ENCODE results near the gene ADPRS.

Gene ADPRS

DNA sequence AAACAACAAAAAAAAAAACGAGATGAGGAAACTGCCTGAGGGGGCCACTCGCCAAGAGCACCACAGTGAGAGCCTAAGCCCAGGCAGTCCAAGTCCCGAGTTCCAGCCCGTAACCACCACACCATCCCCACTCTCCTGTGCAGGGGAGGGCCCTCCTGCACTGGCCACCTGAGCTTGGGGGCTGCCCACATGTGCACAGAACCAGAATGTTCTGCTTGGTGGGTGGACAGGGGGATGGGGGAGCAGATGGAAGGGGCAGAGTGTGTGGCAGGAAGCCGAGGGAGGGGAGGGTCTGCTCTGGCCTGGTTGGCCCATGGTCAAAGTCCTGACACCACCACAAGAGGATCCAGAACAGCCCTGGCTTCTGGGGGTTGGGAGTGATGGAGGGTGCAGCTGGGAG is 17.6 kb downstream of the ADPRS start:
- in situ Hi-C loops (cut with MboI; ENCODE audit: low sequenced_read_pairs) = loop anchor here (25.0 kb wide), 1 partner anchor 306 kb away; no protein-coding TSS in a partner anchor

DNA sequence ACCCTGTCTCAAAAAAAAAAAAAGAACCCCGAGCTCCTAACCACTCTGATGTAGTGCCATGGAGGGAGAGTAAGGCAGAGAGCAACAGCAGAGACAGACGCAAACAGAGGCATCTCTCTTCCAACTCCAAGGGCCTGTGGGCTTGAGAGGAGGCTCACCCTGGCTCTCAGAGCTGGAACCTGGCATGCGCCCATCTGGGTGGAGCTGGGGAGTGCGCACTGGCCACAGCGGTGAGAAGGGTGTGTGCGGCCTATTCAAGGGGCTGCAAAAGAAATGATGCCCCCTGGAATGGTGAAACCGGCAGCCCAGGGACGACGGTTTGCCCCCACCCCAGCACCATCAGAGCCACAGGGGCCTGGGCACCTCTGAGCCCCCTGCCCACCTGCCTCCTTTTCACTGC is 18.7 kb downstream of the ADPRS start:
- in situ Hi-C loops (cut with MboI; ENCODE audit: low sequenced_read_pairs) = loop anchor here (25.0 kb wide), 1 partner anchor 305 kb away; no protein-coding TSS in a partner anchor

- in situ Hi-C loops (cut with MboI; ENCODE audit: low sequenced_read_pairs) = loop anchor here (25.0 kb wide), 1 partner anchor 304 kb away; no protein-coding TSS in a partner anchor
These were observed 19.6 kb downstream of the ADPRS start for GRCh38 chr1:36108314-36108713.

DNA sequence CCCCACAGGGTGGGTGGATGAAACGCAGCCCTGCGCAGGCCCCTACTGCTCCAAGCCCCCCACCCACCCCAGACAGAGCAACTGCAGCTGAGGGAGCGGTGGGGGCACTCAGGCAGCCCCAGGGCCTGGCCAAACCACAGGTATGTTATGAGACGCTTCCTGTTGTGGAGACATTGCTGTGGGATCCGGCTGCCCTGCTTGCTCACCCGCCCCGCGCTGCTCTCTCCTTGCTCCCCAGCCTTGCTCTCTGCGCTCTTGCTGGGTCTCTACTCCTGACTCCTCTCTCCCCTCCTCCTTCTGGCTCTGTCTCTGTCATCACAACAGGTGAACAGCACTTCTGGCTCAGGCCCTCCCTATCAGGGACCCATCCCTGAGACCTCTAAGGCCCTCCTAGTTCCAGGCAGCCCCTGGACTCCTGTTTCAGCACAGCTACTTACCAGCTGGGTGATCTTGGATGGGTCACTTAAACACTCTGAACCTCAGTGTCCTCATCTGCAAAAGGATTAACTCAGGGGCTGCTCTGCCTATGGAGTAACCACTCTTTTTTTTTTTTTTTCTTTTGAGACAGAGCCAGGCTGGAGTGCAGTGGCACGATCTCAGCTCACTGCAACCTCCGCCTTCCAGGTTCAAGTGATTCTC is 20.5 kb downstream of the ADPRS start:
- in situ Hi-C loops (cut with MboI; ENCODE audit: low sequenced_read_pairs) = loop anchor here (25.0 kb wide), 1 partner anchor 303 kb away; no protein-coding TSS in a partner anchor

DNA sequence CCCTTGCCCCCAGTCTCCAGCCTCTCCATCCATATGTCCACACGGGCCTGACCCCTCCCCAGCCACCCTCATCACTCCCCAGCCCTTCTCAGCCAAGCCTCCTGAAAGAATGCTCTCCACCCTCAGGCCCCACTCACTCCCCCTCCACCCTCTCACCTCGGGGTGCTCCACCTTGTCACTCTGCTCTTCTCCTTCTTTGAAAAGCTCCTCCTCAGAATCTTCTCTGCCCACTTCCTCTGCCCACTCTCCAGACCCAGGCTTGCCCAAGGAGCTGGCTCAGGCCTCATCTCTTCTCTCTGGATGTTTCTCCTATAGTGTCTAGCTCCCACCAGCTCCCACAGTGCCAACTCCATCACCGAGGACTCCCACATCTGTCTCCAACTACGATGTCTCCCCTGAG is 22.5 kb downstream of the ADPRS start:
- in situ Hi-C loops (cut with MboI; ENCODE audit: low sequenced_read_pairs) = loop anchor here (25.0 kb wide), 1 partner anchor 301 kb away; no protein-coding TSS in a partner anchor

- in situ Hi-C loops (cut with MboI; ENCODE audit: low sequenced_read_pairs) = loop anchor here (25.0 kb wide), 1 partner anchor 299 kb away; no protein-coding TSS in a partner anchor
These were observed 24.1 kb downstream of the ADPRS start for GRCh38 chr1:36112823-36113222.

DNA sequence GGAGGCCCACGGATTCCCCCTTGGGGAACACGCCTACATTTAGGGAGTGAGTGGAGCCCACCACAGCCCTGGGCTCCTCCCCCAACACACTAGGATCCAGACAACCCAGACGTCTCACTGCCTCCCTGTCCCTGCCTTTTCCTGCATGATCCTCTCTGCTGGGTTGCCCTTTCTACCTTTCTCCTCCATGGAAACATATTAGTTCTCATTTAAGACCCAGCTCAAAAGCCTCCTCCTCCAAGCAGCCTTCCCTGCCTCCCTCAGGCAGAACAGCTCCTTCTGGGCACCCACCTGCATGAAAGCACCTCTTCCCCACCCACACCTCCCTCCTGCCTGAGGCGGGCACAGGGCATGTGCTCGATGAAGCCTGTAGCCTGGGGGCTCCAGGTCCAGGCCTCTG is 25.7 kb downstream of the ADPRS start:
- in situ Hi-C loops (cut with MboI; ENCODE audit: low sequenced_read_pairs) = loop anchor here (25.0 kb wide), 1 partner anchor 298 kb away; no protein-coding TSS in a partner anchor

- in situ Hi-C loops (cut with MboI; ENCODE audit: low sequenced_read_pairs) = loop anchor here (25.0 kb wide), 1 partner anchor 297 kb away; no protein-coding TSS in a partner anchor
These were observed 26.5 kb downstream of the ADPRS start for GRCh38 chr1:36115200-36115669.

GRCh38 chr1:36115931-36116330 is 27.2 kb downstream of the ADPRS start:
- in situ Hi-C loops (cut with MboI; ENCODE audit: low sequenced_read_pairs) = loop anchor here (25.0 kb wide), 1 partner anchor 296 kb away; no protein-coding TSS in a partner anchor

GRCh38 chr1:36116901-36117300 is 28.2 kb downstream of the ADPRS start:
- in situ Hi-C loops (cut with MboI; ENCODE audit: low sequenced_read_pairs) = loop anchor here (25.0 kb wide), 1 partner anchor 295 kb away; no protein-coding TSS in a partner anchor

- in situ Hi-C loops (cut with MboI; ENCODE audit: low sequenced_read_pairs) = loop anchor here (25.0 kb wide), 1 partner anchor 294 kb away; no protein-coding TSS in a partner anchor
These were observed 29.9 kb downstream of the ADPRS start for GRCh38 chr1:36118447-36119204.

GRCh38 chr1:36119456-36119855 is 30.8 kb downstream of the ADPRS start:
- in situ Hi-C loops (cut with MboI; ENCODE audit: low sequenced_read_pairs) = loop anchor here (25.0 kb wide), 1 partner anchor 293 kb away; no protein-coding TSS in a partner anchor

DNA sequence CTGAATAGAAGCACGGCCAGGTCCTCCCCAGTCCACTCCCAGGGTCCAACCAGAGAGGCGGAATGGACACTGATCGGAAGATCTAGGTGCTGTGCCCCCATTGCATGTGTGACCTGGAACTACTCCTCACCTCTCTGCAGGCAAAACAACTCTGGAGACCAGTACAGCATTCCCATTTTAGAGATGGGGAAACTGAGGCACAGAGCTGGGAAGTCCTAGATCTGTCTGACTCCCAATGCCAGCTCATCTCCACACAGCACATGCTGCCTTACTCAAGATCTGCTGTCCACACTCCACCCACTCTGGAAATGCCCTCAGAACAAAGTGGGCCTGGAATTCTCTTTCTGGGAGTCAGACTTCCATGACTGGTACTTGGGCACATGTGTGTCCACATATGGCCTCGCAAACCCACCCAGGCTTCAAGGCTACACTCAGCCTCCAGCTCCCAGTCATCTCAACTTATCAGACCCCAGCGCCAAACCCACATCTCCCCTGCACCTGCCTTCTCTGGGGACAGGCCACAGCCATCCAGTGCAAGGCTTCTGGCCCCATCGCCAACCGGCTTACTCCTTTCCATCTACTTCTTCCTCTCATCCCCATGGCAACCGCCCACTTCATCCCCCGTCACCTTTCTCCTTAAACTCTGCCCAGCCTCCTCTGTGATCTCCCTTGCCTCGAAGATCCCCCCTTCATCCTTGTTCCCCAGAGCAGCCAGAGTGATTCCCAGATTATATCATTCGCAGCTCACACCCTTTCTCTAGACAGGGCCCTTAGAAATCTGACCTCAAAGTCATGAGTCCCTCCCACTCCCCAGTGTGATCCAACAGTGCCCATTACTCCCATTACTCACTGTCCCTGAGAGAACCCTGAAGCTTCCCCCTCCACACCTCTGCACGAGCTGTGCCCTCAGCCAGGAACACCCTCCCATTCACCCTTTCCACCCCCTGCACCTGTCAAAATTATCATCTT is 33.7 kb downstream of the ADPRS start:
- in situ Hi-C loops (cut with MboI; ENCODE audit: low sequenced_read_pairs) = loop anchor here (25.0 kb wide), 1 partner anchor 290 kb away; no protein-coding TSS in a partner anchor

DNA sequence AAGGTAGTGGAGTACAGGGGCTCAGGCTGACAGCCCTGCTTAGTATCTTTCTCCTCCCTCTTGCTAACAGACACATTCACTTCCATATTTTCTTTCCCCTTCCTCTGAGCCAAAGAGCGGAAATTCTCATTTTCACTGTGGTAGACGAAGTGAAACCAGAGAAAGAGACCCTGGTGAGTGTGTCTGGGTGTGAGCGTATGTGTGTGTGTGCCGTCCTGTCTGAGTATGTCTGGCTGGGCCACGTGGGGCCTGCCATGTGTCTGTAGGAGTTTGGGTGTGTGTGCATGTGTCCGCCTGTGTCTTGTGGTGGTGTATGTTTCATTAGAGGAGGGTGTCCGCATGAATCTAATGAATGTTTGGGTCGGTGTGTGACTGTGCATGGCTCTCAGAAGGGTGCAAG is 34.7 kb downstream of the ADPRS start:
- in situ Hi-C loops (cut with MboI; ENCODE audit: low sequenced_read_pairs) = loop anchor here (25.0 kb wide), 1 partner anchor 289 kb away; no protein-coding TSS in a partner anchor

DNA sequence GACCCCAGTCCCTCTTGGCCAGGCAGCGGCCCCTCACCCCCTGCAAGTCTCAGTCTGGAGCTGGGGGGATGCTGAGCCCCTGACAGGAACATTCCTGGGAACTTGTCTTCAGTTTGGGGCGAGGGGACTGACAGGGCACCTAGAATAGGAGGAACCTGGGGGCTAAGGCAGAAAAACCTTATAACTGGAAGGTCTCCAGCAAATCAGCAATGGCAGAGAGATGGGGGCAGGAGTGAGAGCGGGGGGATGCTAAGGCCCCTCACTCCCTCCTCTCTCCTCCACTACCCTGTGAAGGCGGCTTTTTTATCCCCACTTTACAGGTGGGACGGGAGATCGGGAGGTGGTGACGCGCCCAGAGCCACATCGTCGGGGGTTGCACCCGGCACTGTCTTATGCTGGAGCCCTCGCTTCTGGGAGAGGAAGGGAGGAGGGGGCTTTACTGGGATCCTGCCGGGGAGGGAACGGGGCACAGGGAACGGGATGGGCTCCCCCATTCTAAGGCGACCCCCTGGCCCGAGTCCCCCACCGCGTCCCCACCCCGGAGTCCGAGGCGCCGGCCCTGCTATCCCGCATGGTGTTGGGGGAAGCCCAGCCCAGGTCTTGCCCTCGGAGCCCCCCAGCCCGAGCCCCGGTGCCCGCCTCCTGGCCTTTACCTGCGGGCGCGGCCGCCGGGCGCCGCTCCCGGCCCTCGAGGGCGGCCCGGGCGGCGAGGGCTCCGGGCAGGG is 35.9 kb downstream of the ADPRS start:
- in situ Hi-C loops (cut with MboI; ENCODE audit: low sequenced_read_pairs) = loop anchor here (25.0 kb wide), 1 partner anchor 288 kb away; no protein-coding TSS in a partner anchor

DNA sequence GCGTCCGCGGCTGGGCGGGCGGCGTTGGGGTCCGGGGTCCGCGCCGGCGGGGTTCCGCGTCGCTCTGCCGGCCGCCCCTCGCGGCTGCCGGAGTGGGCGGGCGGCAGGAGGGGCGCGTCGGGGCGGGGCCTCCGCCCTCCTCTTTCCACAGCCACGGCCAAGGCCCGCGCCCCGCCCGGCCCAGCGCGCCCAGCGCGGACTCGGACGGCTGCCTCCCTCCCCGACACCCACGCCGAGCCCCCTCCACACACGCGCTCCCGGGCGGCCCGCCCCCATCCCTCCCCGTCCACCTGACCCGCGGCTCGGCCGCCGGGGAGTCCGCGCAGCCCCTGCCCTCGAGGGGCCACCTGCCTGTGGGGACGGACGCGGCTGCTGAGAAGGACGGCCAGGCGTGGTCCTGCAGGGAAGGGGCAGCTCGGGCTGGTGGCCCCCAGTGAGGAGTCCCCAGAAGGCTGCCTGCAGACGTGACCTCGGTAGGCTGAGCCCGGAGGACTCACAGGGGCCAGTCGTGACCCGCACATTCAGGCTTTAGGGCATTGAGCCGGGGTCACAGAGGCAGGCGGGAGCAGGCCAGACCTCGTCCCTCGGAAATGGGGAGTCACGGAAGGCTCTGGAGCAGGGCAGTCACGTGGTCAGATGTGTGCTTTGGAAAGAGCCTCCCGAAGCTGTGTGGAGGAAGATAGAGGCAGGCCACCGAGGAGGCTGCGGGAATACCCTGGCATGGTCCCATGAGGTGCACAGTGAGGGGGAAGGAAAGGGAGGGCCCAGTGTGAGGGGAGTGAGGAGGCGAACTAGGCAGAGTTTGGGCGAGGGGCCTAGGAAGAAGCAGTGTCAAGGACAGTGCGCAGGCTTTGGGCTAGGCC is 36.7 kb downstream of the ADPRS start, which contains the start of gene COL8A2:
Gene COL8A2, minus strand, starts transcription at position 94 of the 863 bp plus-strand sequence. CDS start 24,980 bp downstream, outside the sequence.
- in situ Hi-C loops (cut with MboI; ENCODE audit: low sequenced_read_pairs) = no loop called here

DNA sequence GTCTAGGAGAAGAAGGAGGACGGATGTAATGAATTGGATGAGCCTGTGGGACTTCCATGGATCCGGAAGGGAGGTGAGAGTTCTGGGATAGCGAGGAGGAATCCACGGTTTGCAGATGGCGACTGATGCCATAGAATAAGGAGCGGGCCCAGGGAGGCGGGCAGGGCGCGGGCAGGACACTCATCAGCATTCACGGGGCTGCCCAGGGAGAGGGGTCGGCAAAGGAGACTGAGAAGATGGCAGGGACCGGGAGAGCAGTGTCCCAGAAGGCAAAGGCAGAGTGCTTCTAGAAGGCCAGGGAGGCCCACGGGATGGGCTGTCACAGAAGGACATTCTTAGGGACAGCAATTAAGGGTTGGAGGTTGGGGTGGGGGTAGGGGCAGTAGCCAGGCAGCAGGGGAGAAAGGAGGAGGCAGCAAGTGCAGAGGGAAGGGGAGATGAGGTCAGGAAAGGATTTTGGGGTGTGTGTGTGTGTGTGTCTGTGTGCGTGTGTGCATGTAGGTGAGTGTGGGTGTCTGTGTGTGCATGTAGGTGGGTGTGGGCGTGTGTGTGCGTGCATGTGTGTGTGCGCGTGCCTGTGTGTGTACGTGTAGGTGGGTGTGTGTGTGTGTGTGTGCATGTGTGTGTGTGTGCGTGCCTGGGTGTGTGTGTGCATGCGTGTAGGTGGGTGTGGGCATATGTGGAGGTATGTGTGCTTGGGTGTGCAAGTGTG is 37.5 kb downstream of the ADPRS start:
- in situ Hi-C loops (cut with MboI; ENCODE audit: low sequenced_read_pairs) = no loop called here
